Activated CD8-positive, alpha-beta T cell treated with anti-CD3 and anti-CD28 coated beads, Interleukin-2, amount 10 ng/mL, durations not matched to agents 7 days and 5 days (primary cell): ENCODE measurements around the gene SMOC1. TPM values are rescaled to one million over a fixed set of nuclear protein-coding genes. Genes with fewer than 3 reads are reported as not detected.

ENCODE experiments used
- ATAC-seq: fragments of 150-1000 bp; cut with Tn5 transposase; one replicate; pipeline ENCODE4 v1.10.0; 2021; ENCODE audit warnings: moderate library complexity
- CTCF ChIA-PET: fragments of 350-600 bp; sonication (Branson Sonifier 250); formaldehyde crosslinking; loops from one replicate; lab custom pipeline; 2021; ENCODE audit warnings: antibody characterized with exemption; lab: Charles Lee
- POLR2A ChIA-PET: fragments of 350-600 bp; sonication (Branson Sonifier 250); formaldehyde crosslinking; loops from one replicate; lab custom pipeline; 2021; ENCODE audit warnings: antibody characterized with exemption; lab: Charles Lee
- DNase-seq: peaks from one replicate; pipeline ENCODE4 v3.0.0-alpha.2; 2020
- H3K27ac Mint-ChIP-seq: one replicate; pipeline ENCODE4 v1.8.0; 2021; ENCODE audit warnings: mild to moderate bottlenecking, mixed read lengths
- H3K27me3 Mint-ChIP-seq: one replicate; pipeline ENCODE4 v1.8.0; 2021; ENCODE audit warnings: low read depth, mixed read lengths
- H3K36me3 Mint-ChIP-seq: one replicate; pipeline ENCODE4 v1.8.0; 2021; ENCODE audit warnings: low read depth, mixed read lengths
- H3K4me1 Mint-ChIP-seq: one replicate; pipeline ENCODE4 v1.8.0; 2021; ENCODE audit warnings: low read depth, mixed read lengths
- H3K4me3 Mint-ChIP-seq: one replicate; pipeline ENCODE4 v1.8.0; 2021; ENCODE audit warnings: mild to moderate bottlenecking, mixed read lengths
- H3K9me3 Mint-ChIP-seq: one replicate; pipeline ENCODE4 v1.8.0; 2022; ENCODE audit warnings: mixed read lengths; ENCODE audit not compliant: insufficient read depth
- total RNA-seq, 2 experiments: library from RNA; stranded (reverse); gene quantifications; one replicate each; pipeline ENCODE4 v1.2.3, GENCODE V29; 2021

The SMOC1 gene
- total RNA-seq, 2 experiments from 2014 or later, result not detected

GRCh38 chr14:70008284-70009262 is 129.4 kb downstream of the SMOC1 start:
- Mint-ChIP-seq H3K27me3 (peaks cover 17% of the 10 kb centered on the region), H3K4me3 (no peak overlapping the region), H3K36me3 (no peaks in the 10 kb centered on the region), H3K4me1 (no peaks in the 10 kb centered on the region), H3K9me3 (no peaks in the 10 kb centered on the region), H3K27ac (no peak overlapping the region)
- DNase-seq (no peak), ATAC-seq (no peak)
- ChIA-PET CTCF (interaction anchor here (4.0 kb wide), 1 partner anchor 19 kb away, joined by 16 read pairs; no protein-coding TSS in a partner anchor), POLR2A (no interaction called here)

GRCh38 chr14:70009961-70010360 is 130.7 kb downstream of the SMOC1 start:
- ChIA-PET CTCF (no interaction called here), POLR2A (no interaction called here)
- no peak overlapping the region for H3K4me3 Mint-ChIP-seq
- H3K9me3 Mint-ChIP-seq, result no peaks in the 10 kb centered on the region
- no peaks in the 10 kb centered on the region for H3K36me3 Mint-ChIP-seq
- peaks cover 14% of the 10 kb centered on the region for H3K27me3 Mint-ChIP-seq
- ATAC-seq (no peak), DNase-seq (no peak)
- H3K4me1 Mint-ChIP-seq, result no peaks in the 10 kb centered on the region
- H3K27ac Mint-ChIP-seq, result no peak overlapping the region

DNA sequence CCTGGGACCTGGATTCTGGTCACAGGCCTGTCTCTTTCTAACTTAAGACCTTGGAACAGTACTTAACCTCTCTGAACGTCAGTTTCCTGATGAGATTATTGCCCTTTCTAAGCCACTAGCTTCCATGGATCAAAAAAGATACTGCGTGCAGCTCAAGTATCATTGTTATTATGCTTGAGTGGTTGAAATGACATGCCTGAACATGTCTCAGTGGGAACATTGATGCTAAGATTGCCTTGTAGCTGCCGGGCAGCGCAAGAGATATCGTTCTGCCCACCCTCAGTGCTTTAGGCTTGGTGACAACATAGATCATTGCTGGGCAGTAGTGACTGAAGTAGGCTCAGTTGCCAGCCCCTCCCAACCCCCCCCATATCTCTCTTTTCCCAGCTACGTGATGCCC is 131.9 kb downstream of the SMOC1 start:
- ChIA-PET CTCF (interaction anchor here (0.8 to 1.3 kb wide), 3 partner anchors 9 to 451 kb away, joined by 3 to 4 read pairs (median 3); no protein-coding TSS in a partner anchor), POLR2A (no interaction called here)
- ATAC-seq, result no peak
- H3K4me3 Mint-ChIP-seq, result no peak overlapping the region
- no peak for DNase-seq
- H3K4me1 Mint-ChIP-seq, result no peaks in the 10 kb centered on the region
- H3K27me3 Mint-ChIP-seq, result peaks cover 14% of the 10 kb centered on the region
- H3K9me3 Mint-ChIP-seq, result no peaks in the 10 kb centered on the region
- no peak overlapping the region for H3K27ac Mint-ChIP-seq
- no peaks in the 10 kb centered on the region for H3K36me3 Mint-ChIP-seq

DNA sequence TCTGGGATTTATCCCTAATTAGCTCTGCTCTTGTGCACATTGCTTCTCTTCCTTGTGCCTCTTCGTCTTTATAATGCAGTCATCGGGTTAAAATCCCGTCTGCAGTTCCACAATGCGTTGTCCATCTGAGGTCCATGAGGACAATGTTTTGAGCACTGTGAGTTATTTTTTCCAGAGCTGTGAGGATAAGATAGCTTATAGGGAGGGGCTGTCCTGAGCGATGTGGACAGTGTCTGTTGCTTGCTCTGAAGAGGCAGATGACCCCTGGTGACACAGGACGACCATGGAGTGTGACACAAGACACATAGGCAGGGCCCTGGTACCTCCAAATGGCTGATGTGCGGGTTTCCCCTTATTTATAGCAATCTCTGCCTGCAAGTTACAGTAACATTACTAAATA is 132.5 kb downstream of the SMOC1 start:
- Mint-ChIP-seq H3K36me3 (no peaks in the 10 kb centered on the region), H3K4me3 (no peak overlapping the region), H3K9me3 (no peaks in the 10 kb centered on the region), H3K4me1 (no peaks in the 10 kb centered on the region), H3K27me3 (peaks cover 17% of the 10 kb centered on the region), H3K27ac (no peak overlapping the region)
- ChIA-PET CTCF (interaction anchor here (0.8 to 2.0 kb wide), 4 partner anchors 10 to 452 kb away, joined by 3 to 9 read pairs (median 4); no protein-coding TSS in a partner anchor), POLR2A (no interaction called here)
- no peak for ATAC-seq
- no peak for DNase-seq

DNA sequence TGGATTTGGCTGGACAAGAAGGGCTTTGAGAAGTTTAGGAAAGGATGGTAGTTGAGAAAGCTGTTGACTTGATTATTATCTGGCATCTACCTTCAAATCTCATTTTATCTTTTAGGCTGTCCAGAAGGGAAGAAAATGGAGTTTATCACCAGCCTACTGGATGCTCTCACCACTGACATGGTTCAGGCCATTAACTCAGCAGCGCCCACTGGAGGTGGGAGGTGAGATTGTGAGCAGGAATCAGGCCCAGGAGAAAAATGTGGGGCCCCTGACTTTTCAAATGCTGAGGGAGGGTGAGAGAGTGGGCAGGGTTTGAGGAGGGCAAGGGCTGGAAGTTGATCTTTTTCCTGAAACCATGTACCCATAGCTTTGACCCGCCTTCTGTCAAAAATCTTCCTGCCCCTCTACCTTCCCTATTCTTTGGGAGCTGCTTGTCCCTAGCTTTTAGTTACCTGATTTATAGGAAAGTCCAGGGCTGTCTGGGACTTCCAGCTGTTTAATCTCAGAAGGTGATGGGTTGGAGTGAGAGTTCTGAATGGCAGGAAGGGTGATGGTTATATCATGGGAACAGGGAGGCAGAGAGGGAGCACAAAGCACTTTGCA is 134.2 kb downstream of the SMOC1 start:
- DNase-seq (peak; percentile 54), ATAC-seq (no peak)
- CTCF ChIA-PET, result interaction anchor here (0.7 to 4.9 kb wide), 10 partner anchors 11 to 428 kb away, joined by 3 to 19 read pairs (median 3); no protein-coding TSS in a partner anchor
- no peak overlapping the region for H3K27ac Mint-ChIP-seq
- H3K9me3 Mint-ChIP-seq, result no peaks in the 10 kb centered on the region
- POLR2A ChIA-PET, result no interaction called here
- H3K4me3 Mint-ChIP-seq, result no peak overlapping the region
- H3K4me1 Mint-ChIP-seq, result peaks cover 7% of the 10 kb centered on the region
- H3K27me3 Mint-ChIP-seq, result peaks cover 19% of the 10 kb centered on the region
- H3K36me3 Mint-ChIP-seq, result no peaks in the 10 kb centered on the region

- ChIA-PET POLR2A (no interaction called here), CTCF (interaction anchor here (1.4 to 4.9 kb wide), 4 partner anchors 10 to 137 kb away, joined by 3 to 19 read pairs (median 6); no protein-coding TSS in a partner anchor)
- ATAC-seq, result no peak
- peaks cover 18% of the 10 kb centered on the region for H3K4me1 Mint-ChIP-seq
- DNase-seq, result no peak
- peaks cover 19% of the 10 kb centered on the region for H3K27me3 Mint-ChIP-seq
- H3K9me3 Mint-ChIP-seq, result no peaks in the 10 kb centered on the region
- no peak overlapping the region for H3K4me3 Mint-ChIP-seq
- no peaks in the 10 kb centered on the region for H3K36me3 Mint-ChIP-seq
- H3K27ac Mint-ChIP-seq, result no peak overlapping the region
These were observed 135.3 kb downstream of the SMOC1 start for GRCh38 chr14:70014406-70015095.

DNA sequence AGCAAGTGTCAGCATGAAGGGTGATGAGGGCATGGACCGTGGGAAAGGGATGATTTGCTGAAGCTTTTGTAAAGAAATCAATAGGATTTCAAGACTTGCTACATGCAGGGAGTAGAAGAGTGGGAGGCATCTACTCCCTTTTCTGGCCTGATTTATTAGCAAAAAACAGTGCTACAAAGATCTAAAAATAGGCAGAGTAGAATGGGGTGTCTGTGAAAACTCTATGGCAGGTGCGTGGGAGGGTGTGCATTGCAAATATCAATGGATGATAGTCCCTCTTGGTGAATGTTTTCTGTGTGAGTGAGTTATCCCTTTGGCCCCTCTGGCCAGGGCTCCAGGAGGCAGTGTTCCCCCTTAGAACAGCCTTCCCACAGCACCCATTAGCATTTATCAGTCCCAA is 139.0 kb downstream of the SMOC1 start:
- CTCF ChIA-PET, result interaction anchor here (2.2 to 2.5 kb wide), 2 partner anchors 10 to 200 kb away, joined by 12 to 20 read pairs; no protein-coding TSS in a partner anchor
- Mint-ChIP-seq H3K4me1 (peaks cover 19% of the 10 kb centered on the region), H3K4me3 (peak overlapping the region; percentile 5), H3K27ac (no peak overlapping the region), H3K9me3 (no peaks in the 10 kb centered on the region), H3K36me3 (no peaks in the 10 kb centered on the region), H3K27me3 (peaks cover 13% of the 10 kb centered on the region)
- POLR2A ChIA-PET, result no interaction called here
- ATAC-seq, result no peak
- no peak for DNase-seq

GRCh38 chr14:70018713-70019211 is 139.5 kb downstream of the SMOC1 start:
- ATAC-seq (peak; percentile 74), DNase-seq (peak; percentile 41)
- Mint-ChIP-seq H3K4me3 (peak overlapping the region; percentile 6), H3K9me3 (no peaks in the 10 kb centered on the region), H3K27me3 (peaks cover 15% of the 10 kb centered on the region), H3K4me1 (peaks cover 19% of the 10 kb centered on the region), H3K36me3 (no peaks in the 10 kb centered on the region), H3K27ac (no peak overlapping the region)
- ChIA-PET POLR2A (no interaction called here), CTCF (interaction anchor here (2.2 to 2.5 kb wide), 2 partner anchors 9 to 200 kb away, joined by 12 to 20 read pairs; no protein-coding TSS in a partner anchor)

DNA sequence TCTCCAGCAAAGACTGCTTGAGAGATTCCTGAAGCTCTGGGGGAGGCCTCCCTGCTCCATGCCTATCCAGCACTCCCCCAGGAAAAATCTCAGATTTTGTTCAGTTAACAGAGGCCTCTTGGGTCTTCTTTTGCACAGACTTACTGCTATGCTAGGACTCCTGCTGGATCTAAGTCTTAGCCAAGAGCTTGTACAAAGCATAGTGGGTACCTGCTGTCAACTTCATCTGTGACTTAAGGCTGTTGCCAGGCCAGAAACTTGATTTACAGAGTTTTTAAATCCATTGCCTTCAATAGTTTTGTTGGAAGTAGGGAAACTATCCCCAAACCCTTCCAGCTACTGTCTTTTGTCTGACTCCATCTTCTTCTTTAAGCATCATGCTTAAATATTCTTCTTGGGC is 140.5 kb downstream of the SMOC1 start:
- no peaks in the 10 kb centered on the region for H3K36me3 Mint-ChIP-seq
- H3K4me1 Mint-ChIP-seq, result peaks cover 19% of the 10 kb centered on the region
- CTCF ChIA-PET, result interaction anchor here (2.2 to 2.5 kb wide), 2 partner anchors 9 to 201 kb away, joined by 12 to 20 read pairs; no protein-coding TSS in a partner anchor
- ATAC-seq, result no peak
- no peaks in the 10 kb centered on the region for H3K9me3 Mint-ChIP-seq
- no peak overlapping the region for H3K27ac Mint-ChIP-seq
- POLR2A ChIA-PET, result no interaction called here
- no peak overlapping the region for H3K4me3 Mint-ChIP-seq
- H3K27me3 Mint-ChIP-seq, result peaks cover 15% of the 10 kb centered on the region
- no peak for DNase-seq

DNA sequence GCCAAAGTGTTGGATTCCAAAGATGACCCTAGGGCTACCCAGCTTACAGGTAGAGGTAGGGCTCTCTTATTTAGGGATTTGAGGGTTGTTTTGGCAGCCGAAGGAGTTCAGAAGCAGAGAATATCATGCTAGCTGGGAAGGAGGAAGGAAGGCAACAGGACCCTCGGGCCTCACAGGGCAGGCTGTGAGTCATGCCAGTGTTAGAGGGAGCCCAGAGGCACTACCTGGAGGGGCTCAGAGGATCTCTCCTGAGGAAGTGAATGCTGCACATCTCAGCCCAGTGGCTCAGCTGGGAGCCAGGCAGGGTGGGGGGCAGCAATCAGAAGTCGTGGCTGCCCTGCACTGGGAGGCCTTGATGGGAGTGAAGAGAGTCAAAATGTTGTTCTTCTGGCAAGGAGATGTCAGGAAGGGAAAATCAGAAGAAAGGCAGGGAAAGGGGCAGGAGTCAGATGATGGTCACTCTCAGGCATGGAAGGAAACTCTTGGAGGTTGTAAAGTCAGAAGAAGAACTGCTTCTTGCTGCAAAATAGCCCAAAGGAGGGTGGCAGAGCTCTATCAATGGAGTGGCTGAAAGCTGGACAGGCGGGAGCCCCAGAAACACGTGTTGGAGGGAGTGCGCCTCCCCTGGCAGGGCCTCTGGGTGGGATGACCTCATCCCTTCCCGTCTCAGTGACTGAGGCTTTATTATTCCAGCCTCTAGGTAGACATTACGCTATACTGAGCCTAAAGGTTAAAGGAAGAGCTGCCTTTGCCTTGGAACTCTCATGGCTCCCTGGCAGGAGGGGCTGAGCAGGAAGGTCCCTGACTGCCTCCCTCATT is 141.3 kb downstream of the SMOC1 start:
- H3K27ac Mint-ChIP-seq, result no peak overlapping the region
- ATAC-seq, result no peak
- DNase-seq, result no peak
- no peak overlapping the region for H3K4me3 Mint-ChIP-seq
- H3K4me1 Mint-ChIP-seq, result peaks cover 19% of the 10 kb centered on the region
- POLR2A ChIA-PET, result no interaction called here
- CTCF ChIA-PET, result interaction anchor here (1.2 to 2.5 kb wide), 3 partner anchors 8 to 202 kb away, joined by 3 to 20 read pairs (median 12); no protein-coding TSS in a partner anchor
- H3K9me3 Mint-ChIP-seq, result no peaks in the 10 kb centered on the region
- H3K36me3 Mint-ChIP-seq, result no peaks in the 10 kb centered on the region
- H3K27me3 Mint-ChIP-seq, result peaks cover 16% of the 10 kb centered on the region
